ENCODE data around the gene HHIP.

Gene HHIP

GRCh38 chr4:144705601-144706590 lies 59.9 kb downstream of the HHIP start:
- no peak for DNase-seq (ENCODE audit: low spot score)

- DNase-seq (ENCODE audit: low spot score) = no peak
These were observed 63.2 kb downstream of the HHIP start for GRCh38 chr4:144709159-144709558.

- no peak for DNase-seq (ENCODE audit: low spot score)
These were observed 64.0 kb downstream of the HHIP start for GRCh38 chr4:144709793-144710525.

- no peak for DNase-seq (ENCODE audit: low spot score)
These were observed 64.6 kb downstream of the HHIP start for GRCh38 chr4:144710526-144710912.

- no peak for DNase-seq (ENCODE audit: low spot score)
These were observed 65.9 kb downstream of the HHIP start for GRCh38 chr4:144711700-144712456.

- DNase-seq (ENCODE audit: low spot score) = no peak
These were observed 66.8 kb downstream of the HHIP start for GRCh38 chr4:144712775-144713174.

GRCh38 chr4:144714166-144714565 lies 68.2 kb downstream of the HHIP start:
- no peak for DNase-seq (ENCODE audit: low spot score)

GRCh38 chr4:144715230-144715629 lies 69.3 kb downstream of the HHIP start:
- no peak for DNase-seq (ENCODE audit: low spot score)

GRCh38 chr4:144716778-144717177 lies 70.8 kb downstream of the HHIP start:
- no peak for DNase-seq (ENCODE audit: low spot score)

GRCh38 chr4:144718958-144719512 lies 73.1 kb downstream of the HHIP start:
- DNase-seq (ENCODE audit: low spot score) = no peak

GRCh38 chr4:144720491-144720890 lies 74.5 kb downstream of the HHIP start:
- DNase-seq (ENCODE audit: low spot score) = no peak

GRCh38 chr4:144721994-144722393 lies 76.0 kb downstream of the HHIP start:
- DNase-seq (ENCODE audit: low spot score) = no peak

GRCh38 chr4:144723471-144723870 lies 77.5 kb downstream of the HHIP start:
- no peak for DNase-seq (ENCODE audit: low spot score)

GRCh38 chr4:144729175-144729574 lies 83.2 kb downstream of the HHIP start:
- no peak for DNase-seq (ENCODE audit: low spot score)

GRCh38 chr4:144732584-144733428 lies 86.8 kb downstream of the HHIP start:
- no peak for DNase-seq (ENCODE audit: low spot score)

- DNase-seq (ENCODE audit: low spot score) = no peak
These were observed 87.6 kb downstream of the HHIP start for GRCh38 chr4:144733566-144733965.

GRCh38 chr4:144734522-144734921 lies 88.6 kb downstream of the HHIP start:
- DNase-seq (ENCODE audit: low spot score) = no peak

- no peak for DNase-seq (ENCODE audit: low spot score)
These were observed 92.7 kb downstream of the HHIP start for GRCh38 chr4:144738649-144739048.

- DNase-seq (ENCODE audit: low spot score) = no peak
These were observed 93.6 kb downstream of the HHIP start for GRCh38 chr4:144739511-144740033.

- DNase-seq (ENCODE audit: low spot score) = no peak
These were observed 94.4 kb downstream of the HHIP start for GRCh38 chr4:144740316-144740715.
